GM19463 (cell line): ENCODE measurements around the gene MAPKAP1.

Source experiments
- ATAC-seq: cut with Tn5 transposase; IDR thresholded peaks from one replicate; pipeline ENCODE4 v1.9.1; 2021; ENCODE audit warnings: mild to moderate bottlenecking, moderate library complexity; ENCODE audit not compliant: unreplicated experiment

MAPKAP1 gene

GRCh38 chr9:125515983-125516940 is 190.7 kb downstream of the MAPKAP1 start:
- no peak for ATAC-seq

- ATAC-seq: no peak
Observed at GRCh38 chr9:125515281-125515680, 191.7 kb downstream of the MAPKAP1 start.

GRCh38 chr9:125514468-125514867 is 192.5 kb downstream of the MAPKAP1 start:
- no peak for ATAC-seq

GRCh38 chr9:125513668-125514413 is 193.2 kb downstream of the MAPKAP1 start:
- peak; percentile 98 for ATAC-seq

- no peak for ATAC-seq
Observed at GRCh38 chr9:125513303-125513667, 193.7 kb downstream of the MAPKAP1 start.

GRCh38 chr9:125511789-125512660 is 195.0 kb downstream of the MAPKAP1 start:
- ATAC-seq: no peak

GRCh38 chr9:125510980-125511379 is 196.0 kb downstream of the MAPKAP1 start:
- no peak for ATAC-seq

GRCh38 chr9:125509476-125509875 is 197.5 kb downstream of the MAPKAP1 start:
- no peak for ATAC-seq

- no peak for ATAC-seq
Observed at GRCh38 chr9:125508249-125508648, 198.8 kb downstream of the MAPKAP1 start.

GRCh38 chr9:125507226-125507625 is 199.8 kb downstream of the MAPKAP1 start:
- ATAC-seq: no peak

- no peak for ATAC-seq
Observed at GRCh38 chr9:125505988-125506438, 201.0 kb downstream of the MAPKAP1 start.

GRCh38 chr9:125504616-125505015 is 202.4 kb downstream of the MAPKAP1 start:
- no peak for ATAC-seq

GRCh38 chr9:125497906-125498305 is 209.1 kb downstream of the MAPKAP1 start:
- no peak for ATAC-seq

GRCh38 chr9:125497478-125497877 is 209.5 kb downstream of the MAPKAP1 start:
- ATAC-seq: no peak

- ATAC-seq: no peak
Observed at GRCh38 chr9:125496313-125496834, 210.6 kb downstream of the MAPKAP1 start.

GRCh38 chr9:125495172-125496119 is 211.6 kb downstream of the MAPKAP1 start:
- peak; percentile 68 for ATAC-seq

GRCh38 chr9:125494653-125494915 is 212.4 kb downstream of the MAPKAP1 start:
- ATAC-seq: no peak

- no peak for ATAC-seq
Observed at GRCh38 chr9:125493881-125494652, 212.9 kb downstream of the MAPKAP1 start.

GRCh38 chr9:125493384-125493783 is 213.6 kb downstream of the MAPKAP1 start:
- no peak for ATAC-seq
